Neural cell (in vitro differentiated cells): ENCODE results near the gene ABCA1. TPM values are rescaled to one million over a fixed set of nuclear protein-coding genes. Genes with fewer than 3 reads are reported as not detected.

Experiments used
- H2AFZ ChIP-seq: fragments of 200-600, 300-800 bp; sonication (generic), shearing (Covaris generic); 2 replicates; pipeline ENCODE4 v1.6.0; 2014; ENCODE audit warnings: low read depth, mild to moderate bottlenecking, antibody characterized with exemption, low read length, moderate library complexity
- H3F3A ChIP-seq: fragments of 200-600 bp; shearing (Covaris generic); 2 replicates; pipeline ENCODE4 v1.6.1; 2016; ENCODE audit warnings: mild to moderate bottlenecking, moderate library complexity, mixed read lengths, antibody characterized with exemption, low read length; ENCODE audit not compliant: insufficient read depth, poor library complexity, severe bottlenecking
- H3K27ac ChIP-seq: fragments of 200-600, 300-800 bp; sonication (generic), shearing (Covaris generic); 2 replicates; pipeline ENCODE4 v1.5.1; 2014; ENCODE audit warnings: mild to moderate bottlenecking, low read length, moderate library complexity
- H3K27me3 ChIP-seq: fragments of 300-800, 200-600 bp; sonication (generic), shearing (Covaris generic); 2 replicates; pipeline ENCODE4 v1.6.0; 2014; ENCODE audit warnings: mild to moderate bottlenecking, low read depth, low read length, moderate library complexity; ENCODE audit not compliant: insufficient read depth
- H3K36me3 ChIP-seq: fragments of 300-800, 200-600 bp; sonication (generic), shearing (Covaris generic); 2 replicates; pipeline ENCODE4 v1.5.1; 2014; ENCODE audit warnings: mild to moderate bottlenecking, antibody characterized with exemption, low read length, moderate library complexity; ENCODE audit not compliant: insufficient read depth
- H3K4me2 ChIP-seq: fragments of 300-800, 200-600 bp; sonication (generic), shearing (Covaris generic); 2 replicates; pipeline ENCODE4 v1.6.0; 2014; ENCODE audit warnings: mild to moderate bottlenecking, low read length
- H3K4me3 ChIP-seq: fragments of 300-800, 200-600 bp; sonication (generic), shearing (Covaris generic); 2 replicates; pipeline ENCODE4 v1.5.1; 2014; ENCODE audit warnings: mild to moderate bottlenecking, low read length, moderate library complexity
- H3K79me2 ChIP-seq: fragments of 200-600 bp; shearing (Covaris generic); replicated peaks from 2 replicates; pipeline ENCODE4 v1.6.0; 2014; ENCODE audit warnings: mild to moderate bottlenecking, low read length, moderate library complexity; ENCODE audit not compliant: insufficient read depth
- H3K9ac ChIP-seq: fragments of 300-800, 200-600 bp; sonication (generic), shearing (Covaris generic); 2 replicates; pipeline ENCODE4 v1.6.1; 2016; ENCODE audit warnings: mild to moderate bottlenecking, low read length, mixed read lengths
- H3K9me2 ChIP-seq: fragments of 200-600 bp; shearing (Covaris generic); 2 replicates; pipeline ENCODE4 v1.6.1; 2016; ENCODE audit warnings: mild to moderate bottlenecking, low read length, mixed read lengths; ENCODE audit not compliant: insufficient read depth
- H3K9me3 ChIP-seq: fragments of 200-600, 300-800 bp; sonication (generic), shearing (Covaris generic); 2 replicates; pipeline ENCODE4 v1.6.1; 2016; ENCODE audit warnings: mild to moderate bottlenecking, mixed run types, low read length, moderate library complexity, mixed read lengths
- H4K20me1 ChIP-seq: fragments of 200-600 bp; shearing (Covaris generic); 2 replicates; pipeline ENCODE4 v1.6.1; 2016; ENCODE audit warnings: mild to moderate bottlenecking, mixed run types; ENCODE audit not compliant: insufficient read depth
- CTCF ChIP-seq: fragments of 450-650 bp; IDR thresholded peaks from 2 replicates; pipeline ENCODE4 v1.5.1; 2014; ENCODE audit warnings: antibody characterized with exemption, mild to moderate bottlenecking, moderate library complexity; ENCODE audit not compliant: poor library complexity, severe bottlenecking
- EP300 ChIP-seq: fragments of 450-650 bp; conservative IDR thresholded peaks from 2 replicates; pipeline ENCODE4 v1.6.1; 2014; ENCODE audit warnings: antibody characterized with exemption, mild to moderate bottlenecking, moderate library complexity; ENCODE audit not compliant: poor library complexity, severe bottlenecking
- EZH2 ChIP-seq: fragments of 200-600, 300-800 bp; shearing (Covaris generic), sonication (generic); IDR thresholded peaks from 2 replicates; pipeline ENCODE4 v1.6.1; 2014; ENCODE audit warnings: antibody characterized with exemption, low read length, borderline replicate concordance, mild to moderate bottlenecking; ENCODE audit not compliant: insufficient read depth, poor library complexity, severe bottlenecking
- MXI1 ChIP-seq: fragments of 450-650 bp; conservative IDR thresholded peaks from 2 replicates; pipeline ENCODE4 v1.6.1; 2014; ENCODE audit warnings: antibody characterized with exemption, mild to moderate bottlenecking; ENCODE audit not compliant: poor library complexity, severe bottlenecking
- POLR2AphosphoS5 ChIP-seq: IDR thresholded peaks from 2 replicates; pipeline ENCODE4 v1.6.1; 2012
- RAD21 ChIP-seq: fragments of 450-650 bp; conservative IDR thresholded peaks from 2 replicates; pipeline ENCODE4 v1.6.1; 2014; ENCODE audit warnings: antibody characterized with exemption, mild to moderate bottlenecking, moderate library complexity
- REST ChIP-seq: IDR thresholded peaks from 2 replicates; pipeline ENCODE4 v1.6.1; 2012; ENCODE audit warnings: borderline replicate concordance
- SMC3 ChIP-seq: fragments of 450-650 bp; conservative IDR thresholded peaks from 2 replicates; pipeline ENCODE4 v1.6.1; 2014; ENCODE audit warnings: antibody characterized with exemption, mild to moderate bottlenecking, moderate library complexity; ENCODE audit not compliant: poor library complexity
- TAF1 ChIP-seq: IDR thresholded peaks from 2 replicates; pipeline ENCODE4 v1.6.1; 2012; ENCODE audit warnings: low read depth
- polyA plus RNA-seq: library from polyadenylated mRNA; depleted of rRNA; stranded (reverse); fragments of >200 nt; gene quantifications from 2 replicates; pipeline ENCODE4 v1.2.3, GENCODE V29; 2014

The ABCA1 gene
- polyA plus RNA-seq, 1 donor from 2014 or later, result 5.2 TPM

- TF ChIP-seq POLR2AphosphoS5 (no peak), REST (no peak), SMC3 (no peak), TAF1 (no peak), EP300 (no peak), CTCF (no peak), MXI1 (no peak), EZH2 (no peak), RAD21 (no peak)
- Histone ChIP-seq H3K4me3 (peak overlapping the region; percentile 83), H4K20me1 (no peaks in the 10 kb centered on the region), H3K36me3 (no peaks in the 10 kb centered on the region), H3K4me2 (peak overlapping the region; percentile 57), H3K27ac (peak overlapping the region; percentile 33), H2AFZ (peak overlapping the region; percentile 92), H3K27me3 (no peaks in the 10 kb centered on the region), H3K9me3 (no peaks in the 10 kb centered on the region), H3K9ac (peak overlapping the region; percentile 61), H3K79me2 (no peaks in the 10 kb centered on the region), H3K9me2 (no peaks in the 10 kb centered on the region), H3F3A (no peaks in the 10 kb centered on the region)
Observed at GRCh38 chr9:104747245-104747564, 180.8 kb downstream of the ABCA1 start.

- Histone ChIP-seq H3K4me2 (peak overlapping the region; percentile 57), H3K9ac (peak overlapping the region; percentile 61), H3K79me2 (no peaks in the 10 kb centered on the region), H2AFZ (peak overlapping the region; percentile 92), H3K27me3 (no peaks in the 10 kb centered on the region), H3K9me3 (no peaks in the 10 kb centered on the region), H3K4me3 (peak overlapping the region; percentile 83), H3F3A (no peaks in the 10 kb centered on the region), H4K20me1 (no peaks in the 10 kb centered on the region), H3K36me3 (no peaks in the 10 kb centered on the region), H3K9me2 (no peaks in the 10 kb centered on the region), H3K27ac (no peak overlapping the region)
- TF ChIP-seq SMC3 (no peak), REST (no peak), EZH2 (no peak), POLR2AphosphoS5 (no peak), TAF1 (no peak), RAD21 (no peak), EP300 (no peak)
Observed at GRCh38 chr9:104746798-104747197, 181.2 kb downstream of the ABCA1 start.
